ENCODE results near the gene TMEM201.

The TMEM201 gene

GRCh38 chr1:9600861-9601834 lies 12.4 kb downstream of the TMEM201 start:
- DNase-seq (ENCODE audit: low read depth in 2 of 2), result no peak

GRCh38 chr1:9601942-9602793 lies 13.5 kb downstream of the TMEM201 start:
- DNase-seq (ENCODE audit: low read depth in 2 of 2), result no peak

- no peak for DNase-seq (ENCODE audit: low read depth in 2 of 2)
These were observed 14.1 kb downstream of the TMEM201 start for GRCh38 chr1:9602794-9603167.

GRCh38 chr1:9603307-9603706 lies 14.6 kb downstream of the TMEM201 start:
- DNase-seq (ENCODE audit: low read depth in 2 of 2), result no peak

GRCh38 chr1:9603766-9604753 lies 15.3 kb downstream of the TMEM201 start:
- no peak for DNase-seq (ENCODE audit: low read depth in 2 of 2)

- DNase-seq (ENCODE audit: low read depth in 2 of 2), result no peak
These were observed 16.1 kb downstream of the TMEM201 start for GRCh38 chr1:9604836-9605235.

GRCh38 chr1:9605946-9606455 lies 17.3 kb downstream of the TMEM201 start:
- no peak for DNase-seq (ENCODE audit: low read depth in 2 of 2)

- DNase-seq (ENCODE audit: low read depth in 2 of 2), result no peak
These were observed 17.7 kb downstream of the TMEM201 start for GRCh38 chr1:9606458-9606857.

- DNase-seq (ENCODE audit: low read depth in 2 of 2), result no peak
These were observed 18.2 kb downstream of the TMEM201 start for GRCh38 chr1:9606948-9607347.

- DNase-seq (ENCODE audit: low read depth in 2 of 2), result no peak
These were observed 18.6 kb downstream of the TMEM201 start for GRCh38 chr1:9607352-9607751.

- no peak for DNase-seq (ENCODE audit: low read depth in 2 of 2)
These were observed 21.3 kb downstream of the TMEM201 start for GRCh38 chr1:9609998-9610397.

- DNase-seq (ENCODE audit: low read depth in 2 of 2), result no peak
These were observed 21.8 kb downstream of the TMEM201 start for GRCh38 chr1:9610548-9610947.

- no peak for DNase-seq (ENCODE audit: low read depth in 2 of 2)
These were observed 23.0 kb downstream of the TMEM201 start for GRCh38 chr1:9611716-9612115.

GRCh38 chr1:9612162-9612845 lies 23.6 kb downstream of the TMEM201 start:
- no peak for DNase-seq (ENCODE audit: low read depth in 2 of 2)

- no peak for DNase-seq (ENCODE audit: low read depth in 2 of 2)
These were observed 24.3 kb downstream of the TMEM201 start for GRCh38 chr1:9612871-9613624.

- DNase-seq (ENCODE audit: low read depth in 2 of 2), result no peak
These were observed 25.1 kb downstream of the TMEM201 start for GRCh38 chr1:9613625-9614299.

GRCh38 chr1:9615316-9616063 lies 26.8 kb downstream of the TMEM201 start:
- peak in 1 of 2 donors; percentile 44 for DNase-seq (ENCODE audit: low read depth in 2 of 2)

- DNase-seq (ENCODE audit: low read depth in 2 of 2), result no peak
These were observed 30.4 kb downstream of the TMEM201 start for GRCh38 chr1:9618909-9619679.
